ENCODE data around the gene TBC1D13.

Gene TBC1D13

DNA sequence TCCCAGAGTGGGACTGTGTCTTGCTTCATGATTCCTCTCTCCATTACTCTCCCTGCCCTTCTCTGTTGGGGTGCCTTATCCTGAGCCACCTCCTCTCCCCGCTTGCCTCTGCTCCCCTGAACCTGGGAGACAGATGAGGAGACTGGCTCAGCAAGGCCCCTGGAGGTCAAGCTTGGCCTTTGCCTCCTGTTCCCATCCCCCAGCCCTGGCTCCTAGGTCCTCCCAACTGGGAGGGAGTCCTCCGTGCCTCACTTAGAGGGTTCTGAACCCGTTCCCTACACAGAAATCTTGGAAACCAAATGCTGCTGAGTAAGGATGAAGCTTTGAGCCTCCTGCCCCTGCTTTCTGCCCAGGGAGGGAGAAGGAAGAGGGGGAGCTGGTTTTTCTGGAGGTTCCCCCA lies 21.5 kb downstream of the TBC1D13 start:
- no peak overlapping the region for H3K27ac ChIP-seq (ENCODE audit: low read length)
- no peak overlapping the region for H3K4me3 ChIP-seq (ENCODE audit: low read length in 2 of 2)
- no peaks in the 10 kb centered on the region for H3K9me3 ChIP-seq (ENCODE audit: control insufficient read depth in 2 of 2, low read length in 2 of 2)
- no peak overlapping the region for H3K9ac ChIP-seq (ENCODE audit: low read length in 2 of 2)
- no peaks in the 10 kb centered on the region for H3K4me1 ChIP-seq (ENCODE audit: control insufficient read depth, insufficient read depth, low read length)
- no peaks in the 10 kb centered on the region for H3K27me3 ChIP-seq (ENCODE audit: control insufficient read depth in 1 of 2, insufficient read depth in 2 of 2, low read length in 2 of 2)
- H3K36me3 ChIP-seq (ENCODE audit: control insufficient read depth in 2 of 2, insufficient read depth in 2 of 2, low read length in 2 of 2), result peaks cover 34% of the 10 kb centered on the region in 2 donors

DNA sequence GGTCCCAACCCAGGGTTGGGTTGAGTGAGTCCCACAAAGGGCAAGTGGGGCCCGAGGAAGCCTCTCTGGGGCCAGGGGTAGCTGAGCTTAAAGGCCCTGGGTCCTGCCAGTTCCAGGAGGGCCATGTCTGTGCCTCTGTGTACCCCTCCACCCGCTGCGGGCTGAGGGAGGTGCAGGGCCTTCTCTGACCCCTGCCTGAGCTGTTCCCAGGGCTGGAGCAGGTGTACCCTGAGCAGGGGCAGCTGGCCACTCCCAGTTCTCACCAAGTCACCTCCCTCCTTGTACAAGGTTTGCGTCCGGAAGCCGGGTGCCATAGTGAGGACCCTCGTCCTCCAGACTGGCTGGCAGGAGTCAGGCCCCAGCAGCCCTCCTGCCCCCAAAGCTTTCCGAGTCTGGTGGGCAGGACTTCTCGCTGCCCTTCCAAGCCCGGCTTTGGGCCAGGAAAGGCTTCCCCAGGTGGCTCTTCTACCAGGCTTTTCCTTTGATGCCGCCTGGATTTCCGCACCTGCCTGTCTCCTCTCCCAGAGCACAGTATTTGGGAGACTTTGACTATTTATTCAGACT lies 22.1 kb downstream of the TBC1D13 start:
- Histone ChIP-seq H3K27me3 (ENCODE audit: control insufficient read depth in 1 of 2, insufficient read depth in 2 of 2, low read length in 2 of 2) (no peaks in the 10 kb centered on the region), H3K9ac (ENCODE audit: low read length in 2 of 2) (no peak overlapping the region), H3K36me3 (ENCODE audit: control insufficient read depth in 2 of 2, insufficient read depth in 2 of 2, low read length in 2 of 2) (peaks cover 28% of the 10 kb centered on the region in 2 donors), H3K4me3 (ENCODE audit: low read length in 2 of 2) (no peak overlapping the region), H3K4me1 (ENCODE audit: control insufficient read depth, insufficient read depth, low read length) (no peaks in the 10 kb centered on the region), H3K9me3 (ENCODE audit: control insufficient read depth in 2 of 2, low read length in 2 of 2) (no peaks in the 10 kb centered on the region), H3K27ac (ENCODE audit: low read length) (no peak overlapping the region)

DNA sequence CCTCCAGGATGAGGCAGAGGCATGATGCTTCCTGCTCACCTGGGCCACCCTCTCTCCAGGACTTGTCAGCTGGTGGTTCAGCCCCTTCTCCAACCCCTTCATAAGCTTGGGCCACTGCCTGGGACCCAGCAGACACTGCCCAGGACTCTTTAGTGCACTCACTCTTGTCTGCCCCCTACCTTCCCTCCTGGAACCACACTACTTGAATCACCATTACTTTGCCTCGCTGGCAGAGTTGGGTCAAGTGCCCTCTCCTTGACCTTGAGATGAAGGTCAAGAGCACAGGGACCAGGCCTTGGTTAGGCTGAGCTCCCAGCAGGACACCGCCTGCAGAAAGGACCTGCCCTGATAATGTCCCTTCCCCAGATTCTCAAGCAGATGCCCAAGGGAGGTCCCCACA lies 22.8 kb downstream of the TBC1D13 start:
- Histone ChIP-seq H3K9ac (ENCODE audit: low read length in 2 of 2) (no peak overlapping the region), H3K36me3 (ENCODE audit: control insufficient read depth in 2 of 2, insufficient read depth in 2 of 2, low read length in 2 of 2) (peaks cover 27% of the 10 kb centered on the region in 2 donors), H3K27me3 (ENCODE audit: control insufficient read depth in 1 of 2, insufficient read depth in 2 of 2, low read length in 2 of 2) (no peaks in the 10 kb centered on the region), H3K4me1 (ENCODE audit: control insufficient read depth, insufficient read depth, low read length) (no peaks in the 10 kb centered on the region), H3K27ac (ENCODE audit: low read length) (peak overlapping the region; percentile 6), H3K4me3 (ENCODE audit: low read length in 2 of 2) (no peak overlapping the region), H3K9me3 (ENCODE audit: control insufficient read depth in 2 of 2, low read length in 2 of 2) (no peaks in the 10 kb centered on the region)

DNA sequence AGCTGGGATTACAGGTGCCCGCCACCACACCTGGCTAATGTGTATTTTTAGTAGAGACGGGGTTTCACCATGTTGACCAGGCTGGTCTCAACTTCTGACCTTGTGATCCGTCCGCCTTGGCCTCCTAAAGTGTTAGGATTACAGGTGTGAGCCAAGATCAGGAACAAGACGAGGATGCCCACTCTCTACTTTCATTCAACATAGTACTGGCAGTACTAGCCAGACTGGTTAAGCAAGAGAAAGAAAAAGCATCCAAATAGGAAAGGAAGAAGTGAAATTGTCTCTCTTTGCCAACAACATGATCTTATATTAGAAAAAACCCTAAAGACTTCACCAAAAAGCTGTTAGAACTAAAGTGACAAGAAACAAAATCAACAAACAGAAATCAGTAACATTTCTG lies 23.8 kb downstream of the TBC1D13 start:
- H3K27me3 ChIP-seq (ENCODE audit: control insufficient read depth in 1 of 2, insufficient read depth in 2 of 2, low read length in 2 of 2), result no peaks in the 10 kb centered on the region
- H3K36me3 ChIP-seq (ENCODE audit: control insufficient read depth in 2 of 2, insufficient read depth in 2 of 2, low read length in 2 of 2), result peaks cover 18 to 19% of the 10 kb centered on the region in 2 donors
- no peaks in the 10 kb centered on the region for H3K4me1 ChIP-seq (ENCODE audit: control insufficient read depth, insufficient read depth, low read length)
- H3K9ac ChIP-seq (ENCODE audit: low read length in 2 of 2), result no peak overlapping the region
- no peak overlapping the region for H3K4me3 ChIP-seq (ENCODE audit: low read length in 2 of 2)
- H3K27ac ChIP-seq (ENCODE audit: low read length), result no peak overlapping the region
- no peaks in the 10 kb centered on the region for H3K9me3 ChIP-seq (ENCODE audit: control insufficient read depth in 2 of 2, low read length in 2 of 2)

DNA sequence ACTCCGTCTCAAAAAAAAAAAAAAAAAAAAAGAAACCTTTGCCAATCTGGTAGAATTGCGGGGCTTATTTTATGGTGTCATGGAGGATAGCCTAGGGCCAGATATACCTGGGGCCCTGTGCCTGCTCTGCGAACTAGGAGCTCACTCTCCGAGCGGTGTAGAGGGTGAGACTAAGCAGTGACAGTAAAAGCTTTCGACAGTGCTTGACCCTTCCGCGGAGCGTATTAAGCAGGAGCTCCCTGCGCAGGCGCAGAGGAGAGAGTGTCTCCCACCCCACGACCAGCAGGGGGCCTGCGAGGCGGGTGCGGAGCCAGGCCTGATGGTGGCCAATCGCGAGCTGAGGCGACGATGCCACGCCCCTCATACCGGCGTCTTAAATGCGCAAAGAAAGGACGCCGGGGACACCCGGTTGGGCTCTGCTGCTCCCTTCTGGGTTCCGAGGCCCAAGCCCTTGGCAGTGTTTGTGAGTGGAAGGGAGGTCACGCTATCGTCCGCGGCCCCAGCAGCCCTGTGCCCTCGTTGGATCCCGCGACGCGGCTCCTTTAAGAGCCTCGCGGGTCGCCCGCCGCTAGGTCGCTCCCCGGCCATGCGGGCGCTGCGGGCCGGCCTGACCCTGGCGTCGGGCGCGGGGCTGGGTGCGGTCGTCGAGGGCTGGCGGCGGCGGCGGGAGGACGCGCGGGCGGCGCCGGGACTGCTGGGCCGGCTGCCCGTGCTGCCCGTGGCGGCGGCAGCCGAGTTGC lies 31.2 kb downstream of the TBC1D13 start, which contains the start of gene ENDOG:
Gene ENDOG, plus strand, starts transcription at position 402 of the 740 bp plus-strand sequence. Its CDS starts 185 bp downstream, at position 587.
- Histone ChIP-seq H3K4me3 (ENCODE audit: low read length in 2 of 2) (peak within 1 kb of the TSS; percentile 62 to 78), H3K27ac (ENCODE audit: low read length) (peak within 1 kb of the TSS; percentile 60), H3K9me3 (ENCODE audit: control insufficient read depth in 2 of 2, low read length in 2 of 2) (no peaks in the 10 kb centered on the region), H3K36me3 (ENCODE audit: control insufficient read depth in 2 of 2, insufficient read depth in 2 of 2, low read length in 2 of 2) (peaks cover 12% of the 10 kb centered on the region in 2 donors), H3K27me3 (ENCODE audit: control insufficient read depth in 1 of 2, insufficient read depth in 2 of 2, low read length in 2 of 2) (no peaks in the 10 kb centered on the region), H3K9ac (ENCODE audit: low read length in 2 of 2) (peak within 1 kb of the TSS; percentile 46 to 66), H3K4me1 (ENCODE audit: control insufficient read depth, insufficient read depth, low read length) (peaks cover 17% of the 10 kb centered on the region)

DNA sequence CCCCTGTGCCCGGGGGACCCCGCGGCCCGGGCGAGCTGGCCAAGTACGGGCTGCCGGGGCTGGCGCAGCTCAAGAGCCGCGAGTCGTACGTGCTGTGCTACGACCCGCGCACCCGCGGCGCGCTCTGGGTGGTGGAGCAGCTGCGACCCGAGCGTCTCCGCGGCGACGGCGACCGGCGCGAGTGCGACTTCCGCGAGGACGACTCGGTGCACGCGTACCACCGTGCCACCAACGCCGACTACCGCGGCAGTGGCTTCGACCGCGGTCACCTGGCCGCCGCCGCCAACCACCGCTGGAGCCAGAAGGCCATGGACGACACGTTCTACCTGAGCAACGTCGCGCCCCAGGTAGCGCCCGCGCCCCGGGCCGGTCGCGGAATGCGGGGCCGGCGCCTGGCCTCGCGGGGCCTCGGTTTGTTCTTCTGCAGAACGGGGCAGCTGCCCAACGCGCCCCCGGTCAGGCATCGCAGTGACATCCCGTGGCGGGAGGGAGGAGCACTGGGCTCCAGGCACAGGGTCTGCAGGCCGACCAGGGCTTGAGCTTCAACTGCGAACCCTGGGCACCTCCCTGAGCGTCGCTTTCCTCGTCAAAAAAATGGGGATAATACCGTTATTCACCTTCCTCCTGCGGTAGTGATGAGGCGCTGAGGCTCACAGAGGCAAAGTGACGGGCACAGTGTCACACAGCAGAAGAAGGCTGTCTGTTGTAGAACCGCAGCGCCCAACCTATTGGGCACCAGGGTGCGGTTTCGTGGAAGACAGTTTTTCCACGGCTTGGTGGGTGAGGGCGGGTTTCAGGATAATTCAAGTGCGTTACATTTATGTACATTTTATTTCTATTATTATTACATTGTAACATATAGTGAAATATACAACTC lies 32.0 kb downstream of the TBC1D13 start:
- H3K4me3 ChIP-seq (ENCODE audit: low read length in 2 of 2), result peak overlapping the region; percentile 62 to 78
- peaks cover 13 to 16% of the 10 kb centered on the region in 2 donors for H3K36me3 ChIP-seq (ENCODE audit: control insufficient read depth in 2 of 2, insufficient read depth in 2 of 2, low read length in 2 of 2)
- no peaks in the 10 kb centered on the region for H3K9me3 ChIP-seq (ENCODE audit: control insufficient read depth in 2 of 2, low read length in 2 of 2)
- no peak overlapping the region for H3K27ac ChIP-seq (ENCODE audit: low read length)
- peaks cover 17% of the 10 kb centered on the region for H3K4me1 ChIP-seq (ENCODE audit: control insufficient read depth, insufficient read depth, low read length)
- H3K9ac ChIP-seq (ENCODE audit: low read length in 2 of 2), result peak overlapping the region; percentile 42 to 45
- no peaks in the 10 kb centered on the region for H3K27me3 ChIP-seq (ENCODE audit: control insufficient read depth in 1 of 2, insufficient read depth in 2 of 2, low read length in 2 of 2)

DNA sequence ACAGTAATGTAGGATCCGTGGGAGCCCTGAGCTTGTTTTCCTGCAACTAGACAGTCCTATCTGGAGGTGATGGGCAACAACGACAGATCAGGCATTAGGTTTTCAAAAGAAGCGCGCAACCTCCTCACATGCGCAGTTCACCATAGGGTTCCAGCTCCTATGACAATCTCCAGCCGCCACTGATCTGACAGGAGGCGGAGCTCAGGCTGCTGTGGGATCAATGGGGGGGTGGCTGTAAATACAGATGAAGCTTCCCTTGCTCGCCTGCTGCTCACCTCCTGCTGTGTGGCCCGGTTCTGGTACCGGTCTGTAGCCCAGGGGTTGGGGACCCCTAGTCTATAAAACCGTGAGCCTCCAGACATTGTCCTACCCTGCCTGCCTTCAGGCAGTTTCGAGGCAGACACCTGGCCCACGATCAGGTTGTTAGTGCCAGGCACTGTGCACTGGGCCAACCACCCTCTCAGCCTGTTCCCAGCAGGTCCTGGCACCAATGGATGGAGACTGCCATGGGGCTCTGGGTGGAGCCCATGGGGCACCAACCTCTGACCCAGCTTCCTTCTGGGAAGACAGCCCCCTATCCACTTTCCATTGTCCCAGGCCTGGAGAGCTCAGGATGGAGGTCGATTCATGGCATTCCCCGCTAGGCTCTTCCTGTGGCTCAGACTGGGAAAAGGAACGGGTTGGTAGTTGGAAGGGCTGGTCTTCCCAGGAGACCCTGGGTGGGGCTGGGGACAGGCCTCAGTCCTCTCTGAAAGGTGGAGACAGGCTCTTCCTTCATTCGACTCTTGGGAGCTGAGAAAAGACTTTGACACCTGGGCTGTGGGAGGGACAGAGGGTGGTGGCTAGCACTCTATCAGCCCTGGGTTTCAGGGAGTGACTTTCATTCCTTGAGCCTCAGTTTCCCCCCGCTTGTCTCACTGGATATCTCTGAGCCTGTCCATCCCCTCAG lies 32.9 kb downstream of the TBC1D13 start:
- Histone ChIP-seq H3K36me3 (ENCODE audit: control insufficient read depth in 2 of 2, insufficient read depth in 2 of 2, low read length in 2 of 2) (peaks cover 16 to 22% of the 10 kb centered on the region in 2 donors), H3K4me3 (ENCODE audit: low read length in 2 of 2) (peak overlapping the region; percentile 62 to 78), H3K9me3 (ENCODE audit: control insufficient read depth in 2 of 2, low read length in 2 of 2) (no peaks in the 10 kb centered on the region), H3K27me3 (ENCODE audit: control insufficient read depth in 1 of 2, insufficient read depth in 2 of 2, low read length in 2 of 2) (no peaks in the 10 kb centered on the region), H3K4me1 (ENCODE audit: control insufficient read depth, insufficient read depth, low read length) (peaks cover 17% of the 10 kb centered on the region), H3K9ac (ENCODE audit: low read length in 2 of 2) (peak overlapping the region in 1 of 2 donors; percentile 36), H3K27ac (ENCODE audit: low read length) (peak overlapping the region; percentile 70)

DNA sequence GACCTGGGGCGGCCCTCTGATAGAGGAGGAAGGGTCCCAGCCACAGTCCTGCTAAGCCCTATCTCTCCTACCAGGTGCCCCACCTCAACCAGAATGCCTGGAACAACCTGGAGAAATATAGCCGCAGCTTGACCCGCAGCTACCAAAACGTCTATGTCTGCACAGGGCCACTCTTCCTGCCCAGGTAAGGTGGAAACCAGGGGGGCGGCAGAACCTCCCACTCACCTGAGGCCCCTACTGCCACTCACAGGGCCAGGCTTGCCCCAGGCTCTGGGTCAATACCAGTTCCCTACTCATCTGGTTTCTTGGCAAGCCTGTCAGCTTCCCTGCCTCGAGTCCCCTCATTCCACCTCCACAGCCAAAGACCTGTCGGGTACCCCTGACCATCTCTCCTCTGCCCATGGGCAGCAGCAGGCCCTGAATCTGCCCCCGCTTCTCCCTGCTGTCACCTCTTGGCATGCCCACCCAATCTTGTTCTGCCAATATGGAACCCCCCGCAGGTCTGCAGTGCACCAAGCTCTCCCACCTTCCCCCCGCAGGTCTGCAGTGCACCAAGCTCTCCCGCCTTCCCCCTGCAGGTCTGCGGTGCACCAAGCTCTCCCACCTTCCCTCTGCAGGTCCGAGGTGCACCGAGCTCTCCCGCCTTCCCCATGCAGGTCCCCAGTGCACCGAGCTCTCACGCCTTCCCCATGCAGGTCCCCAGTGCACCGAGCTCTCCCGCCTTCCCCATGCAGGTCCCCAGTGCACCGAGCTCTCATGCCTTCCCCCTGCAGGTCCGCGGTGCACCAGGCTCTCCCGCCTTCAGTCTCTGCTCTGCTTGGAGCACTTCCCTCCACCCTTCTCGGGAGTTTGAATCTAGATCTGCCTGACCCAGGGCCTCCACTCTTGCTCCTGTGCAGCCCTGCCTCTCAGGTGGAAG lies 33.9 kb downstream of the TBC1D13 start:
- Histone ChIP-seq H3K27ac (ENCODE audit: low read length) (peak overlapping the region; percentile 70), H3K27me3 (ENCODE audit: control insufficient read depth in 1 of 2, insufficient read depth in 2 of 2, low read length in 2 of 2) (no peaks in the 10 kb centered on the region), H3K9me3 (ENCODE audit: control insufficient read depth in 2 of 2, low read length in 2 of 2) (no peaks in the 10 kb centered on the region), H3K36me3 (ENCODE audit: control insufficient read depth in 2 of 2, insufficient read depth in 2 of 2, low read length in 2 of 2) (peaks cover 16 to 28% of the 10 kb centered on the region in 2 donors), H3K9ac (ENCODE audit: low read length in 2 of 2) (no peak overlapping the region), H3K4me3 (ENCODE audit: low read length in 2 of 2) (no peak overlapping the region), H3K4me1 (ENCODE audit: control insufficient read depth, insufficient read depth, low read length) (peaks cover 17% of the 10 kb centered on the region)

DNA sequence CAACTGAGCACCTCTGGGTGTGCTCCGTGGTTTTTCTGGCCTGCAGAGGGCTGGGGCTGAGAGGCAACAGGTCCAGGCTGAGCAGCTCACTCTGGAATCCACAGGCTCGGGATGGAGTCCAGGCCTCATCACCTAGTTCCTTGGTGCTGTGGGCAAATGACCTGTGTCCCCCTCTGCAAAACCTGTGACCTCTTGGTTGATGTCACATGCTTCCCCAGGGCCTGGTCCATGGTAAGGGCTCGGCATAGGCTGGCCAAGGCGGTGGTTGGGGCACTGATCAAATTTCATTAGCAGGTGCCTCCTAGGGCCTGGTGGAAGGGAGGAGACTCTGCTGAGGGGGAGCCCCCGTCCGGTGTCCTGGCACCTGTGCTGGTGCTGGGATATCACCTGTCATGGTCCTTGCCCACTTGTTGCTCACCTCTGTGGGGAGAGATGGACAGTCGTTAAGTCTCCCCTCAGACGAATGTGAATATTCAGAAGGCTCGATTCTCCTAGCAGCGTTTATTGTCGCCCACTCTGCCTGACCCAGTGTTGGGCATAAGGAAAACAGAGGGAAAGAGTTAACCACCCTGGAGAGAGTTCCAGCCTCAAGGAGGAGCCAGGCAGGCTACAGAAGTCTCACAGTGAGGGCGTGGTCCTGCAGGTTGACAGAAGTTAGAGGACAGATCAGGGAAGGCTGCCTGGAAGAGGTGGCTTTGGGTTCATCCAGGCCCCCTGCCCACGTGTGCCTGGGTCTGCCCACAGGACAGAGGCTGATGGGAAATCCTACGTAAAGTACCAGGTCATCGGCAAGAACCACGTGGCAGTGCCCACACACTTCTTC lies 34.7 kb downstream of the TBC1D13 start:
- H3K27ac ChIP-seq (ENCODE audit: low read length), result no peak overlapping the region
- H3K4me3 ChIP-seq (ENCODE audit: low read length in 2 of 2), result no peak overlapping the region
- peaks cover 17% of the 10 kb centered on the region for H3K4me1 ChIP-seq (ENCODE audit: control insufficient read depth, insufficient read depth, low read length)
- no peak overlapping the region for H3K9ac ChIP-seq (ENCODE audit: low read length in 2 of 2)
- no peaks in the 10 kb centered on the region for H3K9me3 ChIP-seq (ENCODE audit: control insufficient read depth in 2 of 2, low read length in 2 of 2)
- peaks cover 22 to 35% of the 10 kb centered on the region in 2 donors for H3K36me3 ChIP-seq (ENCODE audit: control insufficient read depth in 2 of 2, insufficient read depth in 2 of 2, low read length in 2 of 2)
- no peaks in the 10 kb centered on the region for H3K27me3 ChIP-seq (ENCODE audit: control insufficient read depth in 1 of 2, insufficient read depth in 2 of 2, low read length in 2 of 2)

All from stomach smooth muscle (tissue), 2 donors.